Parathyroid adenoma (tissue), 2 donors: Measurements from ENCODE around the gene TMEM53.
A peak's percentile ranks its signal among the peaks of the same experiment; 100 is the strongest.

Source experiments
- H2AFZ ChIP-seq: fragments of 300-600 bp; sonication (generic); one replicate; pipeline ENCODE4 v1.7.0; 2017; ENCODE audit warnings: antibody characterized with exemption, mild to moderate bottlenecking
- H3K27ac ChIP-seq: fragments of 300-600 bp; sonication (generic); one replicate; pipeline ENCODE4 v1.7.0; 2017
- H3K27me3 ChIP-seq: fragments of 300-600 bp; sonication (generic); one replicate; pipeline ENCODE4 v1.7.0; 2017; ENCODE audit warnings: low read length; ENCODE audit not compliant: control insufficient read depth, insufficient read depth
- H3K36me3 ChIP-seq: fragments of 300-600 bp; sonication (generic); one replicate; pipeline ENCODE4 v1.7.0; 2017; ENCODE audit warnings: low read length; ENCODE audit not compliant: control insufficient read depth, insufficient read depth
- H3K4me1 ChIP-seq: fragments of 300-600 bp; sonication (generic); one replicate; pipeline ENCODE4 v1.7.0; 2017; ENCODE audit warnings: control low read depth
- H3K4me2 ChIP-seq: fragments of 300-600 bp; sonication (generic); one replicate; pipeline ENCODE4 v1.7.0; 2017; ENCODE audit warnings: low read length
- H3K4me3 ChIP-seq: fragments of 300-600 bp; sonication (generic); one replicate; pipeline ENCODE4 v1.7.0; 2017; ENCODE audit warnings: low read depth, low read length
- H3K79me2 ChIP-seq: fragments of 300-600 bp; sonication (generic); one replicate; pipeline ENCODE4 v1.7.0; 2017; ENCODE audit warnings: control low read depth
- H3K9ac ChIP-seq: fragments of 300-600 bp; sonication (generic); one replicate; pipeline ENCODE4 v1.7.0; 2017; ENCODE audit warnings: mild to moderate bottlenecking
- H3K9me3 ChIP-seq: fragments of 300-600 bp; sonication (generic); one replicate; pipeline ENCODE4 v1.7.0; 2017; ENCODE audit warnings: low read length; ENCODE audit not compliant: control insufficient read depth
- TF ChIP-seq, protein P1 (sequence below): fragments of 300-600 bp; sonication (generic); IDR thresholded peaks from one replicate; pipeline ENCODE4 v1.7.0; 2017; ENCODE audit warnings: antibody characterized with exemption, mild to moderate bottlenecking
- donor health status: primary hyperparathyroidism.

Gene TMEM53

DNA sequence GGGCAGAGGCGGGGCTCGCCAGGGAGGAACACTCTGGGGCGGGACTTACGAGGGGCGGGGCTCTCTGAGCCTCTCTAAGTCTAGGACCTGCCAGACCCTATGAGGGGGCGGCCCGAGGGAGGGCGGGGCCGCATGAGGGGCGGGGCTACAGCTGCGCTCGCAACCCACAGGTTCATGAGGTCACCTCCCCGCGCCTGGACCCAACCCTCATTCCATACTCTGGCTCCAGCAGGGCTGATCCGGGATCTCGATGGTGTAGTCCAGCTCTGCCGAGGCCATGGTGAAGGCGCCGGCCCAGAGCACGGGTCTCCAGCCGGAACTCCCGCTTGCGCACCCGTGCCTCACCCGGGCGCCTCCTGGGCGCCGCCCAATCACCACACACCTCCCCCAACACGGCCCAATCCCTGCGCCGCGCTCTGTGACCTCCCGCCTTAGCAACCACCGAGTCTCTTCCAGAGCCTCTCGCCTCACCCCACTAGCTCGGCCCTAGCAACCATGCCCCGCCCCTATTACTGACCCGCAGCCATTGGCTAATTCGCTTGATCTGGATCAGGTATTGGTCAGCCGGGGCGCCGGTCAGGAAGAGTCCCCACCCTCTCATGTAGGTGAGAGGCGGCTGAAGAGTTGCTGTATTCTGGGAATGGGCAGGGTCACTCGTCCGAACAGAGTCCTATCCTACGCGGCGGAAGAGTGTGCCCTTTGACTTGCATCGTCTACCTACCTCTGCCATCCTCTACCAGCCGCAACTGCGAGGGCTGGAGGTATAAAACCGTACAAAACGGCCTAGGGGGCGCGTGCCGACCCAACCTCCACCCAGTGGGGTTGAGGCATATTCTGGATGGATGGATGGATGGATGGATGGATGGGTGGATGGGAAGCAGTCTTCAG lies at the start of gene TMEM53, which contains the start of gene ARMH1:
Gene TMEM53, minus strand, starts transcription at position 369 of the 888 bp plus-strand sequence. Its CDS starts 90 bp downstream, at position 279.
Gene ARMH1, plus strand, starts transcription at position 602 of the 888 bp plus-strand sequence. CDS start 14,984 bp downstream, outside the sequence.
- H3K4me1 ChIP-seq = no peaks in the 10 kb centered on the region

DNA sequence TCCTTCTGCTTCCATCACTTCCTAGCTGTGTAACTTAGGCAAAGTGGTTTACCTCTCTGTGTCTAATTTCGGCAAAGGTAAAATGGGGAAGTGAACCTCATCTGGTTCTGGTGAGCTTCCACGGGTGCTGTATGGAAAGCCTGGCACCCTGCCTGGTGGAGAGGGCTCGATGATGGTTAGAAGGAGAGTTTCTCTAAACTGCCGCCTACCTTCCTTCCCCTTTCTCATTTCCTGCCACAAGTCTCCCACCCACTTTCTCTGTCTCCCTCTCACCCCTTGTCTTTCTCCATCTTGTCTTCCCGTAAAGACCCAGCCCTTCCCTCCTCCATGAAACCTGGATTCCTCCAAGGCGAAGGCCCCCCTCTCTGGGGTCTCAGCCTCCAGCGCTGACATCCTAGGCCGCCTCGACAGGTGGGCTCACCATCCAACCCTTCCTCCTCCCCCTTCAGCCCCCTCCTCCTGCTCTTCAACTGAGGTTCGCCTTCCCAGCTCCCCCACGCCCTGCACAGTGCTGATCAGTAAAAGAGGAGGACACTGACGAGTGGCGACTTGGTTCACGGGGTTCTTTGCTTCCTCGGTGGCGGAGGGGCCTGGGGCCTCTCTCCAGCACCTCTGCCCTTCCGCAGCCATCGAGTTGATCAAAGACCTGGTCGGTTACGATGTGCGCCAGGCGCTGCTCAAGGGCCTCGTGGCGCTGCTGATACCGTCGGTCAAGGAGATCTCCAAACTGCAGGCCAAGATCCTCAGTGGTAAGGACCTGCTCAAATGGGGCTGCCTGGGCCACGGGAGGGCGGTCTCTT lies 49.4 kb upstream of the TMEM53 start:
- Histone ChIP-seq H3K9me3 (no peaks in the 10 kb centered on the region), H3K79me2 (no peaks in the 10 kb centered on the region), H3K4me3 (no peak overlapping the region), H3K4me1 (no peaks in the 10 kb centered on the region), H3K9ac (no peak overlapping the region), H3K36me3 (no peaks in the 10 kb centered on the region), H3K4me2 (no peak overlapping the region), H3K27me3 (no peaks in the 10 kb centered on the region), H2AFZ (no peak overlapping the region), H3K27ac (no peak overlapping the region)
- TF ChIP-seq, protein P1, sequence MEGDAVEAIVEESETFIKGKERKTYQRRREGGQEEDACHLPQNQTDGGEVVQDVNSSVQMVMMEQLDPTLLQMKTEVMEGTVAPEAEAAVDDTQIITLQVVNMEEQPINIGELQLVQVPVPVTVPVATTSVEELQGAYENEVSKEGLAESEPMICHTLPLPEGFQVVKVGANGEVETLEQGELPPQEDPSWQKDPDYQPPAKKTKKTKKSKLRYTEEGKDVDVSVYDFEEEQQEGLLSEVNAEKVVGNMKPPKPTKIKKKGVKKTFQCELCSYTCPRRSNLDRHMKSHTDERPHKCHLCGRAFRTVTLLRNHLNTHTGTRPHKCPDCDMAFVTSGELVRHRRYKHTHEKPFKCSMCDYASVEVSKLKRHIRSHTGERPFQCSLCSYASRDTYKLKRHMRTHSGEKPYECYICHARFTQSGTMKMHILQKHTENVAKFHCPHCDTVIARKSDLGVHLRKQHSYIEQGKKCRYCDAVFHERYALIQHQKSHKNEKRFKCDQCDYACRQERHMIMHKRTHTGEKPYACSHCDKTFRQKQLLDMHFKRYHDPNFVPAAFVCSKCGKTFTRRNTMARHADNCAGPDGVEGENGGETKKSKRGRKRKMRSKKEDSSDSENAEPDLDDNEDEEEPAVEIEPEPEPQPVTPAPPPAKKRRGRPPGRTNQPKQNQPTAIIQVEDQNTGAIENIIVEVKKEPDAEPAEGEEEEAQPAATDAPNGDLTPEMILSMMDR = no peak

More for the DNA sequence above, at the start of gene TMEM53, which contains the start of gene ARMH1:
- no peaks in the 10 kb centered on the region for H3K27me3 ChIP-seq
- H3K79me2 ChIP-seq = no peaks in the 10 kb centered on the region
- no peaks in the 10 kb centered on the region for H3K36me3 ChIP-seq
- TF ChIP-seq, protein P1 = no peak
- H3K9me3 ChIP-seq = no peaks in the 10 kb centered on the region
- peak within 1 kb of the TSS; percentile 86 for H3K4me2 ChIP-seq
- H3K9ac ChIP-seq = no peak within 1 kb of the TSS
- H3K4me3 ChIP-seq = peak within 1 kb of the TSS; percentile 85
- peak within 1 kb of the TSS; percentile 95 for H3K27ac ChIP-seq
- peak within 1 kb of the TSS; percentile 93 for H2AFZ ChIP-seq

DNA sequence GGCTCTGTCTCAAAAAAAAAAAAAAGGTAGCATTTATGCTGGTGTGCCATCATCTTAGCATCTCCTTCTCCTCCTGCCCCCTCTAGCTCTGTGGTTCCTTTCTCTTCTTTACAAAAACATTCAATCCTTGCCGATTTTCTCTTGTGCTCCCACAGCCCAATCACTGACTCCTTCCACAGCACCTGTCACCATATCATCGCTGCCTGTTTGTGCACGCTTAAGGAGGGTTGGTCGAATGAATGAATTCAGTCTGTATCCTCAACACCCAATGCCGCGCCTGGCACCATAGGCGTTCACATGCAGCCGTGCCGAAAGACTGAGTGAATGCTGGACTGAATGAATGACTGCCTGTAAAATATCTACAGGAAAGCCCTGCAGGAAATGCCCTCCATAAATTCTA lies 48.8 kb upstream of the TMEM53 start:
- H3K27ac ChIP-seq = no peak overlapping the region
- no peak overlapping the region for H3K4me3 ChIP-seq
- TF ChIP-seq, protein P1 = no peak
- no peaks in the 10 kb centered on the region for H3K79me2 ChIP-seq
- H3K9ac ChIP-seq = no peak overlapping the region
- no peaks in the 10 kb centered on the region for H3K27me3 ChIP-seq
- no peak overlapping the region for H3K4me2 ChIP-seq
- H2AFZ ChIP-seq = no peak overlapping the region
- no peaks in the 10 kb centered on the region for H3K9me3 ChIP-seq
- H3K36me3 ChIP-seq = no peaks in the 10 kb centered on the region
- H3K4me1 ChIP-seq = no peaks in the 10 kb centered on the region

DNA sequence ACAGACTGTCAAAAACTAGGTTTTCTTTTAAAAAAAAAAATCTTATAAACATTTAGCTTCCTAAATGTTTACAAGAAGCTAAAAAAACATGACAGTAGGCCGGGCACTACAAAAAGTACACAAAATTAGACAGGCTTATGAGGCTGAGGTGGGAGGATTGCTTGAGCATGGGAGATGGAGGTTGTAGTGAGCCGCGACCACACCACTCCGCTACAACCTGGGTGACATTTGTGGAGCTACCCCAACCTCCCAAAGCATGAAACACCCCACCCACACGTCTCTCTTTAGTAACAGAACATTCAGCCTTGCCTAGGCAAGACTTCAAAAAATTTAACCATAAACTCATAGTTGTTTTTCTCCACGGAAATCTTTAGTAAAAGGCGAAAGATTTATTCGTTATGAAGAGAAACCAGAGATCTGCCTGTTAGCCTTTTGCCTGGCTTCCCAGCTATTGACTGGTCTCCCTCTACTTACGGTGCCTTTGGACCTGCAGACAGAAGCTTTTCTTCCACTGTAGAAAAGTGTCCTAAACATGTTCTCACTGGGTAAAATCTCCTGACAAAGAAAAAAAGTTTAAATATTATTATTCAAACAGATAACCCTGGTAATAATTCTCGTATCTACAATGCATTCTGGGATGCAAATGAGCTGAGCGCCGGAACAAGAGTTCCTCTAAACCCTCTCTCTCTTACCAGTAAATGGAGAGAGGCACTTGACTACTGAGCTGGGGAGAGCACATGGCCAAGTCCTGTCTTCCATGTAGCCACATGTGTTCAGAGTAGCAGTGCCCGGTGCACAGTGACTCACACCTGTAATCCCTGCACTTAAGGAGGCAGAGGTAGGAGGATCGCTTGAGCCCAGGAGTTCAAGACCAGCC lies 47.4 kb upstream of the TMEM53 start:
- TF ChIP-seq, protein P1 = no peak
- no peak overlapping the region for H3K4me2 ChIP-seq
- H3K36me3 ChIP-seq = no peaks in the 10 kb centered on the region
- H3K27me3 ChIP-seq = no peaks in the 10 kb centered on the region
- no peak overlapping the region for H3K4me3 ChIP-seq
- no peak overlapping the region for H3K27ac ChIP-seq
- no peaks in the 10 kb centered on the region for H3K4me1 ChIP-seq
- H2AFZ ChIP-seq = no peak overlapping the region
- no peak overlapping the region for H3K9ac ChIP-seq
- H3K9me3 ChIP-seq = no peaks in the 10 kb centered on the region
- H3K79me2 ChIP-seq = no peaks in the 10 kb centered on the region
